HepG2 (cell line): Measurements from ENCODE around the gene ALDOA. TPM values are rescaled to one million over a fixed set of nuclear protein-coding genes. Genes with fewer than 3 reads are reported as not detected.

ENCODE experiments used
- ATRX ChIP-seq: sonication (generic); formaldehyde crosslinking; IDR thresholded peaks from 2 replicates; pipeline ENCODE4 v1.4.0; 2020; ENCODE audit warnings: missing genetic modification reagents, borderline replicate concordance
- CBX2 ChIP-seq, 2 experiments: fragments of 200-600 bp in 1 of 2; sonication (generic); formaldehyde crosslinking in 1 of 2; IDR thresholded peaks; 2 replicates each; pipeline versions ENCODE4 v1.7.0 to v1.8.1; 2018 to 2022; ENCODE audit warnings: low read depth in 2 of 2, low read length in 1 of 2, mild to moderate bottlenecking in 1 of 2, missing genetic modification reagents in 1 of 2
- CENPT ChIP-seq: sonication (generic); formaldehyde crosslinking; IDR thresholded peaks from 2 replicates; pipeline ENCODE4 v1.8.0; 2022; ENCODE audit warnings: low read depth, mild to moderate bottlenecking, moderate library complexity, missing genetic modification reagents
- DNMT1 ChIP-seq: sonication (generic); formaldehyde crosslinking; IDR thresholded peaks from 2 replicates; pipeline ENCODE4 v1.5.1; 2020; ENCODE audit warnings: mild to moderate bottlenecking, missing genetic modification reagents
- HBP1 ChIP-seq: IDR thresholded peaks from 2 replicates; pipeline ENCODE4 v1.6.1; 2016; ENCODE audit warnings: low read depth, control low read depth
- MLX ChIP-seq: IDR thresholded peaks from 2 replicates; pipeline ENCODE4 v1.6.1; 2016
- ONECUT2 ChIP-seq: sonication (generic); formaldehyde crosslinking; IDR thresholded peaks from 2 replicates; pipeline ENCODE4 v1.4.0; 2020; ENCODE audit warnings: missing genetic modification reagents
- RAD21 ChIP-seq: fragments of 450-650 bp; formaldehyde crosslinking; IDR thresholded peaks from 2 replicates; pipeline ENCODE4 v1.5.0; 2020; ENCODE audit warnings: mild to moderate bottlenecking
- ZBTB26 ChIP-seq: IDR thresholded peaks from 2 replicates; pipeline ENCODE4 v1.6.1; 2016; ENCODE audit warnings: missing compliant biosample characterization, missing genetic modification reagents, borderline replicate concordance
- ZBTB4 ChIP-seq: sonication (generic); formaldehyde crosslinking; IDR thresholded peaks from 2 replicates; pipeline ENCODE4 v1.4.0; 2020; ENCODE audit warnings: missing genetic modification reagents, mild to moderate bottlenecking, borderline replicate concordance
- ZEB1 ChIP-seq: IDR thresholded peaks from 2 replicates; pipeline ENCODE4 v1.6.1; 2012; ENCODE audit warnings: mild to moderate bottlenecking, low read depth, inconsistent platforms; ENCODE audit not compliant: insufficient replicate concordance
- ZNF280B ChIP-seq: sonication (generic); formaldehyde crosslinking; IDR thresholded peaks from 2 replicates; pipeline ENCODE4 v1.5.0; 2020; ENCODE audit warnings: missing genetic modification reagents, mild to moderate bottlenecking, borderline replicate concordance
- ZNF367 ChIP-seq: sonication (generic); formaldehyde crosslinking; IDR thresholded peaks from 2 replicates; pipeline ENCODE4 v1.4.0; 2020; ENCODE audit warnings: missing genetic modification reagents, borderline replicate concordance
- ZNF552 ChIP-seq: sonication (generic); formaldehyde crosslinking; IDR thresholded peaks from 2 replicates; pipeline ENCODE4 v1.9.0; 2022; ENCODE audit warnings: missing genetic modification reagents, mild to moderate bottlenecking, borderline replicate concordance
- ZNF574 ChIP-seq: sonication (generic); formaldehyde crosslinking; IDR thresholded peaks from 2 replicates; pipeline ENCODE4 v1.4.0; 2020; ENCODE audit warnings: missing genetic modification reagents
- ZNF619 ChIP-seq: sonication (generic); formaldehyde crosslinking; IDR thresholded peaks from 2 replicates; pipeline ENCODE4 v1.4.0; 2020; ENCODE audit warnings: mild to moderate bottlenecking, missing genetic modification reagents
- ZNF781 ChIP-seq: sonication (generic); formaldehyde crosslinking; IDR thresholded peaks from 2 replicates; pipeline ENCODE4 v1.5.1; 2020; ENCODE audit warnings: borderline replicate concordance, mild to moderate bottlenecking, missing genetic modification reagents; ENCODE audit errors: not compliant biosample characterization
- polyA plus RNA-seq, 8 experiments: library from polyadenylated mRNA; depleted of rRNA in 3 of 8; stranded (reverse) in 7 of 8; unstranded in 1 of 8; fragments of >200 nt; fragmentation: Illumina TruSeq in 4 of 8; extraction: Trizol in 4 of 8; gene quantifications; 2 replicates each; pipeline versions ENCODE4 v1.2.1 to v1.2.3, GENCODE V29; 2011 to 2016; ENCODE audit warnings: low read depth in 4 of 8, missing spikeins in 1 of 8, mixed read lengths in 1 of 8; ENCODE audit not compliant: insufficient read depth in 1 of 8
- total RNA-seq, 5 experiments: library from RNA; depleted of rRNA; stranded (reverse); fragments of >200 nt; fragmentation: Illumina TruSeq; extraction: Trizol; gene quantifications; 2 replicates each; pipeline ENCODE4 v1.2.3, GENCODE V29; 2016; ENCODE audit warnings: low read depth in 1 of 5

ALDOA gene
- total and polyA plus RNA-seq, 2 of the 13 experiments (the other 11 are each of a cell fraction or from before 2014, with no cell fraction given): 925 to 1,884 TPM

- 0 out of 2 replicates have a peak, but pooled peaks have one; percentile 70 for TF ChIP-seq ZBTB4 (CRISPR knock-in tag)
- TF ChIP-seq ZNF280B (CRISPR knock-in tag): no peak; the same call in 1 of the 2 replicates
- TF ChIP-seq ONECUT2 (CRISPR knock-in tag): no peak
- peak; percentile 72 for TF ChIP-seq RAD21 (CRISPR knock-in tag)
- no peak for TF ChIP-seq ZNF619
- no peak for TF ChIP-seq ZNF781 (CRISPR knock-in tag)
- peak; percentile 39 for TF ChIP-seq ZEB1
- TF ChIP-seq DNMT1 (CRISPR knock-in tag): peak; percentile 65
- 0 out of 2 replicates have a peak, but pooled peaks have one; percentile 78 for TF ChIP-seq ZBTB26
- TF ChIP-seq ZNF574 (CRISPR knock-in tag): peak; percentile 69
- no peak for TF ChIP-seq ZNF552 (CRISPR knock-in tag)
- TF ChIP-seq CBX2 (IDR thresholded peaks at IDR 0.05; ENCODE audit: low read depth, low read length): no peak
- TF ChIP-seq CBX2 (CRISPR knock-in tag; IDR thresholded peaks at IDR 0.05; ENCODE audit: low read depth): no peak
- no peak for TF ChIP-seq ZNF367
- no peak for TF ChIP-seq MLX (CRISPR knock-in tag)
- peak; percentile 55; the same call in 1 of the 2 replicates for TF ChIP-seq HBP1 (CRISPR knock-in tag)
- no peak for TF ChIP-seq ATRX
- no peak for TF ChIP-seq CENPT (CRISPR knock-in tag)
These were observed 26.9 kb downstream of the ALDOA start (continued) for GRCh38 chr16:30092373-30093010.
